ENCODE data around the gene MYO7A. TPM values are rescaled to one million over a fixed set of nuclear protein-coding genes. Genes with fewer than 3 reads are reported as not detected.

The MYO7A gene
- total RNA-seq, 2 experiments from 2014 or later: 0.61 to 0.63 TPM

DNA sequence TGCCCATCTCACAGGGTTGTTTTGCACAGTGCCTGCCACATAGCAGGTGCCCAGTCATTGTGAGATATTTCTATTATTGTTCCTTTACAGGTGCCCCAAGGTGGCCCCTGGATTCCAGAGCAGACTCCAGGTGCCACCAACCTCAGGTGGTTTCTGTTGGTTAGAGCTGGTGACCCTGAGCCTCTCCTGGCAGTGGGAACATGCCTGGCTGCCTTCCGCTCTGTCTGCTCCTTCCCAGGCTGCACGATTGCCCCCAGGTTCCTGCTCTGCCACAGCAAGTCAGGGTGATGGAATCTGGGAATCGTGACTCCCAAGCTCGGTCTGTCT, 38.0 kb upstream of the MYO7A start:
- H3K27ac Mint-ChIP-seq: no peak overlapping the region

DNA sequence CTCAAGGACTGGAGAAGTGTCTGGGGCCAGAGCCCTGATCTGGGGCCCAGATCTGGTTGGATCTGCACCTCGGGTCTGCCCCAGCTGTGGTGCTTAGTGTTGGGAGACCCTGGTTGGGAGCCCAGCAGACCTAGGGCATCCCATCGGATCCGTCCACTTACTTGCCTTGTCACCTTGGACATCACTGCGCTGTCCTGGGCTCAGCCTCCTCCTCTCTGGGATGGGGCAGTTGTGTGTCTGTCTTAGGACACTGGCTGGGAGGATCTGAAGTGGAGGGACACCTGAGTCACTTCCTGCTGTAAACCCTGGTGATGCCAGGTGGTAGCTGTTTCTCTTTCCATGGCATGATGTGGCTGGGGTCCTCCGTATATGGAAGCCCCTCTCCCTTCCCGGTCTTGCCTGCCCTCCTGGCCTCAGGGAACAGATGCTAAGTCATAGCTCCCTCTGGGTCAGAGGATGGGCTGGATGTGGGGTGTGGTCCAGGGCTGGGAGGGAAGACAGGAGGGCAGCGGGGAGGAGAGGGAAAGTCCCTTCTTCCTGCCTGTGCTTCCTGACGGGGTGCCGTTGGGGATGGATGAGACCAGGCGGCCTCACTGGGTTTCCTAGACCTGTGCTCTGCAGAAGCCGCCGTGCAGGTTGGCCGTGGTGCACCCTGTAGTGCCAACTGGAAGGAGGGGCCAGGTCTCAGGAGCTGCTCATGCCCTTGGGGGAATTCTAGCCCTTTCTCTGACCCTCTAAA, 37.5 kb upstream of the MYO7A start:
- peaks cover 7% of the 10 kb centered on the region for H3K4me1 ChIP-seq (ENCODE audit: insufficient read depth, low read length)
- Mint-ChIP-seq H3K36me3 (ENCODE audit: low read depth) (no peaks in the 10 kb centered on the region), H3K4me3 (no peak overlapping the region), H3K27me3 (no peaks in the 10 kb centered on the region), H3K4me1 (ENCODE audit: low read depth) (peaks cover 5% of the 10 kb centered on the region), H3K27ac (no peak overlapping the region), H3K9me3 (no peaks in the 10 kb centered on the region)
- TF ChIP-seq, protein P1, sequence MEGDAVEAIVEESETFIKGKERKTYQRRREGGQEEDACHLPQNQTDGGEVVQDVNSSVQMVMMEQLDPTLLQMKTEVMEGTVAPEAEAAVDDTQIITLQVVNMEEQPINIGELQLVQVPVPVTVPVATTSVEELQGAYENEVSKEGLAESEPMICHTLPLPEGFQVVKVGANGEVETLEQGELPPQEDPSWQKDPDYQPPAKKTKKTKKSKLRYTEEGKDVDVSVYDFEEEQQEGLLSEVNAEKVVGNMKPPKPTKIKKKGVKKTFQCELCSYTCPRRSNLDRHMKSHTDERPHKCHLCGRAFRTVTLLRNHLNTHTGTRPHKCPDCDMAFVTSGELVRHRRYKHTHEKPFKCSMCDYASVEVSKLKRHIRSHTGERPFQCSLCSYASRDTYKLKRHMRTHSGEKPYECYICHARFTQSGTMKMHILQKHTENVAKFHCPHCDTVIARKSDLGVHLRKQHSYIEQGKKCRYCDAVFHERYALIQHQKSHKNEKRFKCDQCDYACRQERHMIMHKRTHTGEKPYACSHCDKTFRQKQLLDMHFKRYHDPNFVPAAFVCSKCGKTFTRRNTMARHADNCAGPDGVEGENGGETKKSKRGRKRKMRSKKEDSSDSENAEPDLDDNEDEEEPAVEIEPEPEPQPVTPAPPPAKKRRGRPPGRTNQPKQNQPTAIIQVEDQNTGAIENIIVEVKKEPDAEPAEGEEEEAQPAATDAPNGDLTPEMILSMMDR (IDR thresholded peaks at IDR 0.05): no peak
- H3K9me3 ChIP-seq (ENCODE audit: control insufficient read depth in 1 of 2, insufficient read depth in 1 of 2, low read length in 2 of 2): no peaks in the 10 kb centered on the region
- no peaks in the 10 kb centered on the region for H3K27me3 ChIP-seq (ENCODE audit: control insufficient read depth in 1 of 2, insufficient read depth in 2 of 2, low read length in 2 of 2)
- intact Hi-C loops (cut with DNase I, micrococcal nuclease): loop anchor here (1.0 to 5.0 kb wide), 7 partner anchors 24 to 358 kb away; partner anchors contain the start of gene CAPN5 (in 1 of the 2)
- no peak overlapping the region for H3K27ac ChIP-seq (ENCODE audit: low read depth in 1 of 2, low read length in 2 of 2)
- POLR2A ChIA-PET: interaction anchor here (1.0 to 1.3 kb wide), 6 partner anchors 9 to 45 kb away, joined by 3 to 16 read pairs (median 4); partner anchors contain the start of gene CAPN5
- no peaks in the 10 kb centered on the region for H3K36me3 ChIP-seq (ENCODE audit: insufficient read depth, low read length)
- DNase-seq: no peak
- CTCF ChIA-PET: interaction anchor here (0.7 to 3.4 kb wide), 10 partner anchors 10 to 66 kb away, joined by 3 to 78 read pairs (median 5); no protein-coding TSS in a partner anchor
- ATAC-seq (ENCODE audit: poor library complexity): no peak
- H3K4me3 ChIP-seq (ENCODE audit: low read length): no peak overlapping the region

More for the DNA sequence above, 38.0 kb upstream of the MYO7A start:
- ChIA-PET CTCF (interaction anchor here (2.0 to 3.4 kb wide), 2 partner anchors 25 to 43 kb away, joined by 8 to 78 read pairs; no protein-coding TSS in a partner anchor), POLR2A (interaction anchor here (1.3 kb wide), 1 partner anchor 42 kb away, joined by 3 read pairs; no protein-coding TSS in a partner anchor)
- peaks cover 7% of the 10 kb centered on the region for H3K4me1 ChIP-seq (ENCODE audit: insufficient read depth, low read length)
- Mint-ChIP-seq H3K4me1 (ENCODE audit: low read depth) (peaks cover 5% of the 10 kb centered on the region), H3K36me3 (ENCODE audit: low read depth) (no peaks in the 10 kb centered on the region), H3K9me3 (no peaks in the 10 kb centered on the region), H3K4me3 (no peak overlapping the region), H3K27me3 (no peaks in the 10 kb centered on the region)
- H3K27me3 ChIP-seq (ENCODE audit: control insufficient read depth in 1 of 2, insufficient read depth in 2 of 2, low read length in 2 of 2): no peaks in the 10 kb centered on the region
- DNase-seq: no peak
- intact Hi-C loops (cut with DNase I, micrococcal nuclease): loop anchor here in 1 of 2 experiments (2.0 to 5.0 kb wide), 2 partner anchors 169 to 358 kb away; no protein-coding TSS in a partner anchor
- no peaks in the 10 kb centered on the region for H3K9me3 ChIP-seq (ENCODE audit: control insufficient read depth in 1 of 2, insufficient read depth in 1 of 2, low read length in 2 of 2)
- ATAC-seq (ENCODE audit: poor library complexity): no peak
- no peak overlapping the region for H3K4me3 ChIP-seq (ENCODE audit: low read length)
- TF ChIP-seq, protein P1 (IDR thresholded peaks at IDR 0.05): no peak
- no peak overlapping the region for H3K27ac ChIP-seq (ENCODE audit: low read depth in 1 of 2, low read length in 2 of 2)
- no peaks in the 10 kb centered on the region for H3K36me3 ChIP-seq (ENCODE audit: insufficient read depth, low read length)

DNA sequence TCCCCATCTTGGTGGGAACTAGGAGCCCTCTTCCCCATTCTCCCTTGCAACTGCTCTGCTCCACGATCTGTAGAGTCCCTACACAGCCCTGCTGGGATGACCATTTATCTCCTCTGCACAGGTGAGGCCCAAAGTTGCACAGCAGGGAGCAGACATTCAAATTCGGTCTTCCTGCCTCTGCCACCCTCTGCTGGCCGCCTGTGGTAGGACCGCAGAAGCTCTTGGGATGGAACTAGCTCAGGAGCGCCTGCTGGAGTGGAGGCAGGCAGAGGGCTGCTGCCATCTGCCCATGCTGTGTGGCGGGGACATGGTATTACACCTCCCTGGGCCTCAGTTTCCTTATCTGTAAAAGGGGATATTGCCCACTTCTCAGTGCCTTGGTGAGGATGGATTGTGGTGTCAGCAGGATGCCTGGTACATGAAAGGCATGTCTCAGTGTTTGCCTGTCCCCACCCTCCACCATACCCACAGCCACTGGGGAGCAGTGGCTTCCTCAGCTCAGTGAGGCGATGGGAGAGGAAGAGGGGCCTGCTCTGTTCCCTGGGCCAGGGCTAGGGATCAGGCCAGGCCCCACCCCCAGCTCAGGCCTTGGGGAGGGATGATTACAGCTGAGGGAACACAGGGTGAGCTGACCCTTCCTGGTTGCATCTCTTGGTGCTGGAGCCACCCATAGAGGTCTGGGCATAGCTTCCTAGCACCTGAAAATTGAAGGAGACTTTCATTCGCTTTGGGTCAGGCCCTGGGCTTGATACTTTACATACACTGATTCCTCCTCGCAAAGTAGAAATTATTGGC, 36.7 kb upstream of the MYO7A start:
- TF ChIP-seq, protein P1 (IDR thresholded peaks at IDR 0.05): peak; percentile 89
- Histone ChIP-seq H3K27me3 (ENCODE audit: control insufficient read depth in 1 of 2, insufficient read depth in 2 of 2, low read length in 2 of 2) (no peaks in the 10 kb centered on the region), H3K27ac (ENCODE audit: low read depth in 1 of 2, low read length in 2 of 2) (no peak overlapping the region), H3K4me1 (ENCODE audit: insufficient read depth, low read length) (peaks cover 7% of the 10 kb centered on the region), H3K4me3 (ENCODE audit: low read length) (no peak overlapping the region), H3K36me3 (ENCODE audit: insufficient read depth, low read length) (no peaks in the 10 kb centered on the region), H3K9me3 (ENCODE audit: control insufficient read depth in 1 of 2, insufficient read depth in 1 of 2, low read length in 2 of 2) (no peaks in the 10 kb centered on the region)
- POLR2A ChIA-PET: interaction anchor here (1.0 to 1.3 kb wide), 5 partner anchors 10 to 46 kb away, joined by 3 to 16 read pairs (median 4); partner anchors contain the start of gene CAPN5
- no peak overlapping the region for H3K27ac Mint-ChIP-seq
- DNase-seq (peak; percentile 65 to 86 (median 74)), ATAC-seq (ENCODE audit: poor library complexity) (peak; percentile 99)
- H3K9me3 Mint-ChIP-seq: no peaks in the 10 kb centered on the region
- H3K4me1 Mint-ChIP-seq (ENCODE audit: low read depth): peaks cover 5% of the 10 kb centered on the region
- no peak overlapping the region for H3K4me3 Mint-ChIP-seq
- intact Hi-C loops (cut with DNase I, micrococcal nuclease): loop anchor here (1.0 to 5.0 kb wide), 7 partner anchors 25 to 359 kb away; partner anchors contain the start of gene CAPN5 (in 1 of the 2)
- H3K27me3 Mint-ChIP-seq: no peaks in the 10 kb centered on the region
- H3K36me3 Mint-ChIP-seq (ENCODE audit: low read depth): no peaks in the 10 kb centered on the region
- CTCF ChIA-PET: interaction anchor here (0.6 to 3.4 kb wide), 18 partner anchors 8 to 173 kb away, joined by 3 to 78 read pairs (median 4); partner anchors contain the start of gene CAPN5

Measured in CD4-positive, alpha-beta T cell (primary cell).